ENCODE data around the gene RNF26. TPM values are rescaled to one million over a fixed set of nuclear protein-coding genes. Genes with fewer than 3 reads are reported as not detected.

Gene RNF26
- polyA plus RNA-seq (2013, experiment 1 of 2; ENCODE audit: insufficient read length), result 80.6 TPM
- polyA plus RNA-seq (2013, experiment 2 of 2; ENCODE audit: insufficient read length), result 39.9 TPM

- peak; percentile 98 for DNase-seq
Measured at GRCh38 chr11:119334174-119334930, at the start of gene RNF26. TSS of gene RNF26 (plus strand) at chr11:119334527. CDS start at chr11:119335123, 596 bp downstream.

- no peak for DNase-seq
Measured at GRCh38 chr11:119285431-119285830, 48.9 kb upstream of the RNF26 start.

GRCh38 chr11:119288219-119288618 is 46.1 kb upstream of the RNF26 start:
- no peak for DNase-seq

GRCh38 chr11:119290894-119291497 is 43.3 kb upstream of the RNF26 start:
- DNase-seq, result no peak

GRCh38 chr11:119293461-119293860 is 40.9 kb upstream of the RNF26 start:
- no peak for DNase-seq

GRCh38 chr11:119295178-119295577 is 39.1 kb upstream of the RNF26 start:
- peak; percentile 24 for DNase-seq

GRCh38 chr11:119297938-119298337 is 36.4 kb upstream of the RNF26 start:
- no peak for DNase-seq

- no peak for DNase-seq
Measured at GRCh38 chr11:119298726-119299125, 35.6 kb upstream of the RNF26 start.

GRCh38 chr11:119299416-119299815 is 34.9 kb upstream of the RNF26 start:
- no peak for DNase-seq

GRCh38 chr11:119300198-119300964 is 33.9 kb upstream of the RNF26 start:
- no peak for DNase-seq

- no peak for DNase-seq
Measured at GRCh38 chr11:119303227-119303718, 31.1 kb upstream of the RNF26 start.

- no peak for DNase-seq
Measured at GRCh38 chr11:119305556-119306372, 28.6 kb upstream of the RNF26 start.

- DNase-seq, result peak; percentile 79
Measured at GRCh38 chr11:119306373-119306890, 27.9 kb upstream of the RNF26 start.

- DNase-seq, result peak; percentile 34
Measured at GRCh38 chr11:119307219-119307618, 27.1 kb upstream of the RNF26 start.

GRCh38 chr11:119307974-119308373 is 26.4 kb upstream of the RNF26 start:
- no peak for DNase-seq

GRCh38 chr11:119309411-119309810 is 24.9 kb upstream of the RNF26 start:
- DNase-seq, result no peak

- no peak for DNase-seq
Measured at GRCh38 chr11:119309953-119310681, 24.2 kb upstream of the RNF26 start.

GRCh38 chr11:119310682-119311052 is 23.7 kb upstream of the RNF26 start:
- DNase-seq, result no peak

- DNase-seq, result no peak
Measured at GRCh38 chr11:119314726-119315125, 19.6 kb upstream of the RNF26 start.

- peak; percentile 80 for DNase-seq
Measured at GRCh38 chr11:119315131-119316015, 19.0 kb upstream of the RNF26 start.

Data from fibroblast of skin of back (primary cell).